Activated CD8-positive, alpha-beta memory T cell treated with anti-CD3 and anti-CD28 coated beads, Interleukin-2, amount 50 U/mL, for 24 hours (primary cell): Measurements from ENCODE around the gene GNRH2.
"Not testable (repeated sequence)": the region's sequence is repeated elsewhere in the genome, so short reads cannot be mapped to it uniquely, and the experiment has no call there.

Source experiments
- DNase-seq: peaks from one replicate; pipeline ENCODE4 v3.0.0-alpha.2; 2020; ENCODE audit errors: extremely low read depth

Gene GNRH2

DNA sequence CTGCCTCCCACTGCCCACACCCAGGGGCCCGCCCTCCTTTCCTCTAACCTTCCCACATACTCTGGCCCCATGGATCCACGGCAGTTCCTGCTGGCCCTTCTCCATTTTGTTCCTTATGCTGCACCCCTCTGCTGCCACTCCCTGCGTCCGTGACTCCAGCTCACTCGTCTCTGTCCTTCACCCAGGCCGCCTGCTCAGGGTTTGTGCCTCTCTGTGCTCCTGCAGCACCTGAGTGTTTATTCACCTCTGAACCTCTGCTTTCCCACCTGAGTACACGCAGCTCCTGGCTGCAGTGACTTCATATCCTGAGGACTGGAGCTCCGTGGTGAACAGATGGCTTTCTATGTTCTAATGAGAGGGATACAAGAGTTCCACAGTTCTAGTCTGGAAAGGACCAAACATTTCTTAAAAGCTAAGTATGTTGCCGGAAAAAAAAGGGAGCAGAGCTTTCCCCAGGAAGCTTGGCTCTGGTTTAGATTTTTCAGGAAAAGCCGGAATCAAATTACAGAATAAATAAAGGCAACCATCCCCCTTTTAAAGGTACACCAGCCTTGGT is 1.5 kb upstream of the GNRH2 start:
- DNase-seq: no peak

- DNase-seq: no peak
Observed at GRCh38 chr20:3042625-3043024, 797 bp upstream of the GNRH2 start.

GRCh38 chr20:3044336-3044965 is 1.0 kb downstream of the GNRH2 start:
- DNase-seq: no peak

GRCh38 chr20:3045042-3045815 is 1.8 kb downstream of the GNRH2 start:
- peak; percentile 26 for DNase-seq

DNA sequence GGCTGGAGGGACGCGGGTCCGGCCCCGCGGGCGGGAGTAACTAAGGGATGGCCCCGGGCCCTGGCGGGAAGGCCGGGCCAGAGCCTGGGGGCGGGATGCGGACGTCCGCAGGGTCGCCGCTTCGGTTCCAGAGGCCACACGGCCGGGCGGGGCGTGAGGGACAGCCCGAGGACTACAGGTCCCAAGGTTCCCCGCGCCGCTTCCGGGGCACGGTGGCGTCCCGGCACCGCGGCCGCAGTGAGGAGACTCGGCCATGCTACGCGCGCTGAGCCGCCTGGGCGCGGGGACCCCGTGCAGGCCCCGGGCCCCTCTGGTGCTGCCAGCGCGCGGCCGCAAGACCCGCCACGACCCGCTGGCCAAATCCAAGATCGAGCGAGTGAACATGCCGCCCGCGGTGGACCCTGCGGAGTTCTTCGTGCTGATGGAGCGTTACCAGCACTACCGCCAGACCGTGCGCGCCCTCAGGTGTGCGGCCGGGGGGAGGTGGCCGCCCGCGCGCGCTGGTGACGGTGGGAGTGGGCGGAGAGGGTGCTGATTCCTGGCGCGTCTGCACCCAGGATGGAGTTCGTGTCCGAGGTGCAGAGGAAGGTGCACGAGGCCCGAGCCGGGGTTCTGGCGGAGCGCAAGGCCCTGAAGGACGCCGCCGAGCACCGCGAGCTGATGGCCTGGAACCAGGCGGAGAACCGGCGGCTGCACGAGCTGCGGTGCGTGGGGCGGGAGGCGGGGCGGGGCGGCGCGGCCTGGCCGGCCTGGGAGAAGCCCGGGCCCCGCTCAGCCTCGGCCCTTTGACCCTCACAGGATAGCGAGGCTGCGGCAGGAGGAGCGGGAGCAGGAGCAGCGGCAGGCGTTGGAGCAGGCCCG is 2.6 kb downstream of the GNRH2 start, which contains the start of gene MRPS26:
Gene MRPS26, plus strand, starts transcription at position 237 of the 861 bp plus-strand sequence. Its CDS starts 17 bp downstream, at position 254.
- DNase-seq: peak; percentile 48

GRCh38 chr20:3046677-3047462 is 3.4 kb downstream of the GNRH2 start:
- no peak for DNase-seq

GRCh38 chr20:3047486-3048419 is 4.3 kb downstream of the GNRH2 start:
- DNase-seq: no peak

DNA sequence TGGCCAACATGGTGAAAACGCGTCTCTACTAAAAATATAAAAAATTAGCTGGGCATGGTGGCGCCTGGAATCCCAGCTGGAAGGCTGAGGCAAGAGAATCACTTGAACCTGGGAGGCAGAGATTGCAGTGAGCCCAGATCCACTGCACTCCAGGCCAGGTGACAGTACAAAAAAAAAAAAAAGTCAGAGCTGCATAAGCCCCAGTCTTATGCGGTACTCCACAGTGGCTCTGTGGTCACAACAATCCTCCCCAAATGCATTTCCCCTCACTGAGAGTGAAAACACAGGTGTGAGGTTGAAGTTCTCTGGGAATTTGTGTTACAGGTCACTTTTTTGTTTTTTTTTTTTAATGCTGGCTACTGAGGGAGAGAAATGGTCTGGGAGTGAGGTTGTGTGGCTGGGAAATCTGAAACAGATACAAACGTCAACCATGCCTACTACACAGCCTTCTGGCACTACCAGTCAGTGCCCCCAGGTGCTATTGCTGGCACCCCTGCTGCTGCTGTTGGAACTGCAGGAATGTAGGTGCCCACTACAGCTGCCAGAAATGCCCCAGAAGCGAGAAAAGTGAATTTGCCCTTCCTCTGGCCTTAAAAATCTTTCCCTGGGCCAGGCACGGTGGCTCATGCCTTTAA is 8.1 kb downstream of the GNRH2 start:
- DNase-seq: no peak

DNA sequence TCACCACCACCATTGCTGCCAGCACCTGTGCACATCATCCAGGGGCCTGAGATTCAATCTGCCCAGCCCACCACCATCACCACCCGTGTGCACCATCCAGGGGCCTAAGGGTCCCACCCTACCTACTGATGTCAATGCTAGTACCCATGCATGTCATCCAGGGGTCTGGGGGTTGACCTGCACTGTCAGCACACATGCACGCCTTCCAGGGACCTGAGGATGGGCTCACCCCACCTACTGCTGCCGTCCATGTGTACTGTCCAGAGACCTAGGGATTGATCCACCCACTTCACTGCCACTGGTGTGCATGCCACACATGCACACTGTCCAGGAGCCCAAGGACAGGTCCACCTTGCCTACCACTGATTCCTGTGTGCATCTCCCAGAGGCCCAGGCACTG is 16.1 kb downstream of the GNRH2 start:
- no peak for DNase-seq

DNA sequence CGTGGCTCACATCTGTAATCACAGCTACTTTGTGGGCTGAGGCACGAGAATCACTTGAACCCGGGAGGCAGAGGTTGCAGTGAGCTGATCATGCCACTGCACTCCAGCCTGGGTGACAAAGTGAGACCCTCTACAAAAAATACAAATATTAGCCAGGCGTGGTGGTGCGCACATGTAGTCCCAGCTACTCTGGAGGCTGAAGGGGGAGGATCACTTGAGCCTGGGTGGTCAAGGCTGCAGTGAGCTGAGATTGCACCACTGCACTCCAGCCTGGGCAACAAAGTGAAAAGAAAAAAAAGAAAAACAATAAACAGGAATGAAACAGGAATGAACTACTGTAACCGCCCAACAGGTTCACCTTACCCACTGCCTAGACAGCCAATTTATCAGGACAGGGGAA is 20.7 kb downstream of the GNRH2 start:
- not testable (repeated sequence) for DNase-seq

GRCh38 chr20:3067139-3068014 is 24.0 kb downstream of the GNRH2 start:
- DNase-seq: no peak

DNA sequence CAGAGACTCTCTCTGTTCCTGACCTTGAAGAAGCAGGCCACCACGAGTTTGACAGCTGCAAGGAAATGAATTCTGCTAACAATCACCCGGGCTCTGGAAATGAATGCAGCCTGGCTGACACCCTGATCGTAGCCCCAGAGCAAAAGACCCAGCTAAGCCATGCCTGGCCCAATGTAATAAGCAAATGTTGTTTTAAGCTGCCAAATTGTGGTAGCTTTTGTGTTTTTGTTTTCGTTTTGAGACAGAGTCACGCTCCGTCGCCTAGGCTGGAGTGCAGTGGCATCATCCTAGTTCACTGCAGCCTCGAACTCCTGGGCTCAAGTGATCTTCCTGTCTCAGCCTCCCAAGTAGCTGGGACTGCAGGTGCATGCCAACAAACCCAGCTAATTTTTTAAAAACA is 24.7 kb downstream of the GNRH2 start:
- DNase-seq: no peak

DNA sequence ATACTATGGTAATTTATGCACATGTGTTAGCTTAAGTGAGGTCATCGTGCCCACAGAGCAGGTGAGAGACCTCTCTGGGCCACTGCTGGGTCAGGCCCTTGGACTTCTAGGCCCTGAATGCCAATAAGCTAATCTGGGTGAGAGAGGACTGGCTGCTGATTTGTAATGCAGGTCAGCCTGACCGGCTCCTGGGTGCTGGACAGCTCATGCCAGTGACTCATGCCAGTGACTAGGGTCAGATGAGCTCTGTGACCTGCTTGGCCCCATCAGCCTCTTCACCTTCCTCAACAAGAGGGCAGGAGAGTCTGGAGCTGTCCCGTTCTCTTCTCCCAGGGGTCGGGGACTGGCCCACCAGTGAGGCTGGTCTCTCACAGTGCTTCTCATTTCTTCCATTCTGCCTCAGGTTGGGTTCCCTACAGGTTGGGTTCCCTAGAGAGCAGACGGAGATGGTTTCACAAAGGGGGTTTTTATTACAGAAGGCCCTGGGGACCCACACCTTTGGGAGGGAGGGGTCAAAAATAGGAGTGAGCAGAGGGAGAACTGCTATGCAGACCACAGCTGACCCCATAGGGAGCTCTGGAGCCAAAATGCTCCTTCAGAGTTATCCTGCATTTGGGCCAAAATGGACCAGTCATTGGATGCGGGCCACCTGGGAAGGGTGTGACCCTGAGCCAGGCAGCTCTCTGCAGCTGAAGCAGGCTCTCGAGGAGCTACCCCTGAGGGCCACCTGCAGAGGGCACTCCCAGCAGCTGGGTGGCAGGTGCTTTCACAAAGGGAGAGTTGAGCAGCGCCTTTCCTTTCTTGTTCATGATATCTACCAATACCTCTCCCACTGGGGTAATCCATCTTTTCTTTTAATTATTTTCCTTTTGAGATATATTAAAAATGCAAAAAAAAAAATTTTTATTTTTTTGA is 25.8 kb downstream of the GNRH2 start:
- no peak for DNase-seq

DNA sequence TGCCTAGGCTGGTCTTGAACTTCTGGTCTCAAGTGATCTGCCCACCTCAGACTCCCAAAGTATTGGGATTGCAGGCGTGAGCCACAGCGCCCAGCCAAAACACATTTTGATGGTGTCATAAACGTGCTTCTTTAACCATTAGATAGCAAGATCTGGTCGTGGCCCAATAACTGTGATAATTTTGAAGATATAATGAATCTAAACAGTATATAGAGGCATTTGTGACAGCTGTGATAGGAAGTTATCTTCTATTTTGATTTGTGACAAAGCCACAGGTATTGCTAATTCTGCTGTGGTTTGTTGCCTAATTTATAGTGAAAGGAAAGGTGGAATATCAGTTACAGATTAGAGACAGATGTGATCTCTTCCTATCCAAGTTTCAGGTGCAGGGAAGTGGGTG is 27.3 kb downstream of the GNRH2 start:
- DNase-seq: no peak

DNA sequence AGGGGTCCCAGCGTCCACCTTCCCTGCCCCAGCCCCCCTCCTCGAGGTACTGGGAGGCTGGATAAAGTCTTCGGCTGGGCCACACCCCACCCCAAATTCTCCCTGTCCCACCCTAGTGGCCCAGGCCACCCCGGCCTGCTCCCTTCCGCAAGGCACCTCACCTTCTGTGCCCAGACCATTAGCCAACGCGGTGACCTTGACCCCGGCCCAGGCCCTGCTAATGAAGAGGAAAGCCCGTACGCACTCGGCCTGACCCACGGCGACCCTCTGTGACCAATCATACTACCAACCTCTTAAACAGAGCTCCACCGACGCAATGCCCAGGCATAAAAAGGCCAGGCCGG is 27.8 kb downstream of the GNRH2 start:
- no peak for DNase-seq

DNA sequence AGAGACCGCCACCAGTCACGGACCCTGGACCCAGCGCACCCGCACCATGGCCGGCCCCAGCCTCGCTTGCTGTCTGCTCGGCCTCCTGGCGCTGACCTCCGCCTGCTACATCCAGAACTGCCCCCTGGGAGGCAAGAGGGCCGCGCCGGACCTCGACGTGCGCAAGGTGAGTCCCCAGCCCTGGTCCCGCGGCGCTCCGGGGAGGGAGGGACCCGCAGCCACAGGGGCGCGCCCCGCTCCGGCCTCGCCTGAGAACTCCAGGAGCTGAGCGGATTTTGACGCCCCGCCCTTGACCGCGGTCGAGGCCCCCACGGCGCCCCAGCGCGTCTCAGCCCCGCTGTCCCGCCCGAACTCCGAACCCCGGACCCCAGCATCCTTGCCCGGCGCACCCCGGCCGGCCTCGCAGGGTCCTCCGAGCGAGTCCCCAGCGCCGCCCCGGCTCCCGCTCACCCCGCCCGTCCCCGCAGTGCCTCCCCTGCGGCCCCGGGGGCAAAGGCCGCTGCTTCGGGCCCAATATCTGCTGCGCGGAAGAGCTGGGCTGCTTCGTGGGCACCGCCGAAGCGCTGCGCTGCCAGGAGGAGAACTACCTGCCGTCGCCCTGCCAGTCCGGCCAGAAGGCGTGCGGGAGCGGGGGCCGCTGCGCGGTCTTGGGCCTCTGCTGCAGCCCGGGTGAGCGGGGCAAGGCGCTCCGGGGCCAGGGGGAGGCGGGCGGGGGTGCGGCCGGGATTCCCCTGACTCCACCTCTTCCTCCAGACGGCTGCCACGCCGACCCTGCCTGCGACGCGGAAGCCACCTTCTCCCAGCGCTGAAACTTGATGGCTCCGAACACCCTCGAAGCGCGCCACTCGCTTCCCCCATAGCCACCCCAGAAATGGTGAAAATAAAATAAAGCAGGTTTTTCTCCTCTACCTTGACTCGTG is 28.4 kb downstream of the GNRH2 start, which contains the start of gene OXT:
Gene OXT, plus strand, starts transcription at position 11 of the 920 bp plus-strand sequence. Its CDS starts 36 bp downstream, at position 47.
- peak; percentile 18 for DNase-seq
